Stimulated activated CD8-positive, alpha-beta memory T cell treated with anti-CD3 and anti-CD28 coated beads, Interleukin-4, amount 100 ng/mL, for 4 hours (primary cell): ENCODE results near the gene TARBP1.

ENCODE experiments used
- DNase-seq, 2 donors: peaks; one replicate each; pipeline ENCODE4 v3.0.0-alpha.2; 2020; ENCODE audit warnings: low read depth in 2 of 2, low spot score in 1 of 2

Gene TARBP1

GRCh38 chr1:234486858-234487840 is 8.2 kb upstream of the TARBP1 start:
- no peak for DNase-seq

- no peak for DNase-seq
Measured at GRCh38 chr1:234484991-234485739, 6.2 kb upstream of the TARBP1 start.

- no peak for DNase-seq
Measured at GRCh38 chr1:234484218-234484617, 5.2 kb upstream of the TARBP1 start.

- DNase-seq: no peak
Measured at GRCh38 chr1:234481771-234482170, 2.8 kb upstream of the TARBP1 start.

- no peak for DNase-seq
Measured at GRCh38 chr1:234479866-234480265, 887 bp upstream of the TARBP1 start.

- DNase-seq: no peak
Measured at GRCh38 chr1:234479310-234479559, 256 bp upstream of the TARBP1 start.

GRCh38 chr1:234478152-234478480 is 863 bp downstream of the TARBP1 start:
- DNase-seq: peak; percentile 20 to 53

- no peak for DNase-seq
Measured at GRCh38 chr1:234477386-234478151, 1.4 kb downstream of the TARBP1 start.

GRCh38 chr1:234476172-234476571 is 2.8 kb downstream of the TARBP1 start:
- no peak for DNase-seq

- DNase-seq: no peak
Measured at GRCh38 chr1:234475167-234475793, 3.7 kb downstream of the TARBP1 start.

GRCh38 chr1:234474375-234474774 is 4.6 kb downstream of the TARBP1 start:
- no peak for DNase-seq

GRCh38 chr1:234473118-234473517 is 5.9 kb downstream of the TARBP1 start:
- DNase-seq: no peak

GRCh38 chr1:234469376-234469775 is 9.6 kb downstream of the TARBP1 start:
- DNase-seq: no peak

GRCh38 chr1:234468580-234468979 is 10.4 kb downstream of the TARBP1 start:
- no peak for DNase-seq

- DNase-seq: no peak
Measured at GRCh38 chr1:234467821-234468220, 11.2 kb downstream of the TARBP1 start.

GRCh38 chr1:234466945-234467344 is 12.0 kb downstream of the TARBP1 start:
- DNase-seq: no peak

GRCh38 chr1:234463749-234464148 is 15.2 kb downstream of the TARBP1 start:
- DNase-seq: no peak

- no peak for DNase-seq
Measured at GRCh38 chr1:234460652-234461051, 18.3 kb downstream of the TARBP1 start.

- no peak for DNase-seq
Measured at GRCh38 chr1:234458352-234459017, 20.5 kb downstream of the TARBP1 start.

- DNase-seq: no peak
Measured at GRCh38 chr1:234454926-234455325, 24.1 kb downstream of the TARBP1 start.
